GM12875 (cell line): ENCODE results near the gene ZMIZ1.

ENCODE experiments used
- H3K4me3 ChIP-seq: one replicate; pipeline ENCODE4 v1.5.1; 2011; ENCODE audit warnings: low read depth, low read length, control low read depth
- CTCF ChIP-seq: IDR thresholded peaks from 2 replicates; pipeline ENCODE4 v1.5.1; 2011; ENCODE audit warnings: low read depth, mild to moderate bottlenecking, control low read depth, inconsistent platforms, low read length, moderate library complexity, borderline replicate concordance; ENCODE audit not compliant: insufficient read depth

The ZMIZ1 gene

GRCh38 chr10:79358811-79359210 is 290.0 kb downstream of the ZMIZ1 start:
- no peak overlapping the region for H3K4me3 ChIP-seq
- no peak for TF ChIP-seq CTCF

- TF ChIP-seq CTCF = no peak
- H3K4me3 ChIP-seq = no peak overlapping the region
Measured at GRCh38 chr10:79359816-79360498, 291.2 kb downstream of the ZMIZ1 start.

GRCh38 chr10:79360499-79361342 is 292.0 kb downstream of the ZMIZ1 start:
- no peak overlapping the region for H3K4me3 ChIP-seq
- no peak for TF ChIP-seq CTCF

- no peak for TF ChIP-seq CTCF
- H3K4me3 ChIP-seq = no peak overlapping the region
Measured at GRCh38 chr10:79361726-79362397, 293.1 kb downstream of the ZMIZ1 start.
